ENCODE data around the gene PBLD. TPM values are rescaled to one million over a fixed set of nuclear protein-coding genes. Genes with fewer than 3 reads are reported as not detected.

The PBLD gene
- 2.3 and 3.6 TPM in 2 replicates for total RNA-seq (2014; rRNA removed; shearing (Covaris generic))

DNA sequence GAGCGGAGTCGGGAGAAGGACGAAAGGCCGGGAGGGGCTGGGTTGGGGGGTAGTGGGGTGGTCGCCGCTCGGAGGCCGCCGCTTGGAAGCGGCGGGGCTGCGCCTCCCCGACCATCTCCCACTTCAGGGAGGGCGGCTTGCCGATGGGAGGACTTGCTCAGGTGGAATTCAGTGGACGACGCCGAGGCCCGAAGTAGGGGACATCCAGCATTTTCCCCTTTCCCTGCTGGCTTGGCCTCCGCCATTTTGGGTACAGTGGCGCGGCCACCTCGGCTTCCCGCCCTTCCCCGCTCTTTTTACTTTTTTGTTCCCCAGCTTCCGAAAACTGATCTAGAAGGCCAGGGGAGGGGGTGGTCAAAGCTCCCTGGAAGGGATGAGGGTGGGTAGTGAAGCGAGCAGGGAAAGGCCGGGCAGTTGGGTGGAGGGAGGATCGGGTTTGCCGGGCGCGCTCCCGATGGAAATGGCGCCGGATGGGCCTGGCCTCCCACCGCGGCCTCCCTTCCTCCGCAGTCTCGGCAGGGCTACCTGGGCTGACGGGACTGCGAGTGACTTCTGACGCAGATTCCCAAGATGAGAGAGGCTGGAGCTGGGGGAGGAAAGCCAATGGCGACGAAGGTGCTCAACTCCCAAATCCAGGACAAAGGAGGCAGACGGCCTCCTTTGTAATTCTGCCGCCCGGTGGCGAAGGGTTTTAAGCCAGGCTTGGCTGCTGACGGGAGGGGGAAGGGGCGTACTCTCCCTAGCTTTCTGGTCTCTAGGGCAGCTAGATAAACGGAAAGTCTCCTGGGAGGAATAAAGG lies at the start of gene PBLD:
Gene PBLD, minus strand, starts transcription at position 670 of the 799 bp plus-strand sequence. CDS start 26,084 bp downstream, outside the sequence.
- peak; percentile 87 for DNase-seq (ENCODE audit: low spot score)

- no peak for DNase-seq (ENCODE audit: low spot score)
Observed at GRCh38 chr10:68371604-68372003, 38.9 kb upstream of the PBLD start.

GRCh38 chr10:68367121-68367520 lies 34.4 kb upstream of the PBLD start:
- DNase-seq (ENCODE audit: low spot score), result no peak

DNA sequence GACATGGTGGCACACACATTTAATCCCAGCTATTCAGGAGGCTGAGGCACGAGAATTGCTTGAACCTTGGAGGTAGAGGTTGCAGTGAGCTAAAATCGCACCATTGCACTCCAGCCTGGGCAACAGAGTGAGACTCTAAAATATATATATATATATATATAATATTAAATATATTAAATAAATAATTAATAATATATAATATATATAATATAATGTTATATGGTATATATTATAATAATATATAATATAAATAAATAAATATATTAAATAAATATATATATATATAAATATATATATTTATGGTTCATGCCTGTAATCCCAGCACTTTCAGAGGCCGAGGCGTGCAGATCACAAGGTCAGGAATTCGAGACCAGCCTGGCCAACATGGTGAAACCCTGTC lies 33.9 kb upstream of the PBLD start:
- no peak for DNase-seq (ENCODE audit: low spot score)

- no peak for DNase-seq (ENCODE audit: low spot score)
Observed at GRCh38 chr10:68365611-68366010, 32.9 kb upstream of the PBLD start.

DNA sequence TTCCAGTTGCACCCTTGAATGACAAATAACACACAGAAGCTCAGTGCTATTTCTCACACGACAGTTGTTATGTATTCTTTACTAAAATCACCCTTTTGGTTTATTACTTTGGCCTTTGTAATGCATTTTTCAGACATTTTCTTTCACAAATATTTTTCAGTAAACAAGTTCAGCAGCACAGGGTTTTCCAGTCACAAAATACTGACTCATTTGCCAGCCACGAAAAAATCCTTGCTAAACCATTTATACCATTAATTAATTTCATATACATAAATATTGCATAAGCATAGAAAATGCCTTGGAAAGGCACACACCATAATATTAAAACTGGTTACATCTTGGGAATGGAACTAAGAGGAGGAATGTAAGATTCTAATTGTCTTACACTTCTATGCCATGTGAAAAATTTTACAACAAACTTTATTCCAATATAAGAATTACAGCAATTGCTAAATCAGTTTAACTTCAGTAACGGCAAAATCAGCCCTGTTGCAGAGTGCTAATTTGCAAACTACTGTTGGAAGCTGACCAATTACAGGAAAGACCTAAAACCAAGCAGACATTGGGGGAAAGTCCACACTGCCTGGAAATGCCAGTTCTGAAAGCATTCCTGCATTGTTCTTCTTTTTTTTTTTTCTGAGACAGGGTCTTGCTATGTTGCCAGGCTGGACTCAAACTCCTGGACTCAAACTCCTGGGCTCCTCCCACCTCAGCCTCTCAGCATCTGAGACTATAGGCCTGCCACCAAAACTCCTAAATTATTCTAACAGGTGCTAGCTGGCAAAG lies 31.6 kb upstream of the PBLD start:
- no peak for DNase-seq (ENCODE audit: low spot score)

- DNase-seq (ENCODE audit: low spot score), result no peak
Observed at GRCh38 chr10:68362590-68362989, 29.9 kb upstream of the PBLD start.

DNA sequence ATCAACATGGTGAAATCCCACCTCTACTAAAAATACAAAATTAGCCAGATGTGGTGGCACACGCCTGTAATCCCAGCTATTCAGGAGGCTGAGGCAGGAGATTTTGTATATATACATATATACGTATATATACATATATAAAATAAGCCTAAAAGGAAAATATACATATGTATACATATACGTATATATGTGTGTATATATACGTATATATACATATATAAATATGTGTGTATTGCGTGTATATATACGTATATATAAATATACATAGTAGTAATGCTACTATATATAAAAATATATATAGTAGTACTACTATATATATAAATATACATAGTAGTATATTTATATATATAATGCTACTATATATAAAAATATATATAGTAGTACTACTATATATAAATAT lies 26.5 kb upstream of the PBLD start:
- no peak for DNase-seq (ENCODE audit: low spot score)

- no peak for DNase-seq (ENCODE audit: low spot score)
Observed at GRCh38 chr10:68353537-68353936, 20.8 kb upstream of the PBLD start.

GRCh38 chr10:68348265-68348741 lies 15.6 kb upstream of the PBLD start:
- peak; percentile 61 for DNase-seq (ENCODE audit: low spot score)

- no peak for DNase-seq (ENCODE audit: low spot score)
Observed at GRCh38 chr10:68346774-68347173, 14.0 kb upstream of the PBLD start.

DNA sequence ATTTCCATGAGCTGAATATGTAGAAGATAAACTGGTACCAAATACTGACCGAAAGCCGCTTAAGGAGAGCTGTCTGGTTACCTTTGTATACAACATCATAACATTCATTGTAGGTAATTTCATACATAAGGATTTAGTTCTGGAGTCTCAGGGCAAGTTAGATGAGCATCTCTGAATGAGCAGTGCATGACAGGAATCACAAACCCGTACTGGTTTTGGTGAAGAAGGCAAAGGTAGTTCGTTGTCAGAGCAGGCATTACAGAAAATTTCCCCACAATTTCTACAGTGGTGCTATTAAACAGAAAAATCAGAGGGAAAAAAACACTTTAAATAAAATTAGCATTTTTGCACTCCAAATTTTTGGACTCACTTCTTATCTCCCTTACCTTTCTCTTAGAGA lies 12.9 kb upstream of the PBLD start:
- no peak for DNase-seq (ENCODE audit: low spot score)

- DNase-seq (ENCODE audit: low spot score), result no peak
Observed at GRCh38 chr10:68342909-68343516, 10.3 kb upstream of the PBLD start.

- no peak for DNase-seq (ENCODE audit: low spot score)
Observed at GRCh38 chr10:68340358-68341080, 7.8 kb upstream of the PBLD start.

DNA sequence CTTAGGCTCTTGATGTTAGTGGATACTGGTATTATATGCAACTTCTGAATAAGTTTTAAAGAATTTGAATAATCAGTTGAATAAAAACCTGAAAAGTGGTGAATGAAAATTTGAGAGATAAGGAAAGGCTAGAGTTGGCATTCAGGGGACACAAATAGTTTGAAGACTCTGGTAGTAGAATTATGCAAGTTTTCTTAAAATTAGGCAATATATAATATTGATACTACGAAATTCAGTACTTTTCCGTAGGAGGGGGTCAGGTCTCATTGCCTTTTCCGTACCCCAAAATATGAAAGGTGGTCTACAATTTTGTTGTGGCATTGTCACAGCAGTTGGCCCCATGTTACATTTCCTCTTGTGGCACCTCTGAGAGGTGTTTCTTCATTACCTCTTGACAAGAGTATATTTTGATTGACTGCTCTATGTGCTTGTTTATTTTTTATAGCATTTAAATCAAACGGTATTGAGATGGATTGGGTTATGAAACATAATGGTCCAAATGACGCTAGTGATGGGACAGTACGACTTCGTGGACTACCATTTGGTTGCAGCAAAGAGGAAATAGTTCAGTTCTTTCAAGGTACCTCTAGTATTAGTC lies 4.1 kb upstream of the PBLD start:
- DNase-seq (ENCODE audit: low spot score), result no peak

DNA sequence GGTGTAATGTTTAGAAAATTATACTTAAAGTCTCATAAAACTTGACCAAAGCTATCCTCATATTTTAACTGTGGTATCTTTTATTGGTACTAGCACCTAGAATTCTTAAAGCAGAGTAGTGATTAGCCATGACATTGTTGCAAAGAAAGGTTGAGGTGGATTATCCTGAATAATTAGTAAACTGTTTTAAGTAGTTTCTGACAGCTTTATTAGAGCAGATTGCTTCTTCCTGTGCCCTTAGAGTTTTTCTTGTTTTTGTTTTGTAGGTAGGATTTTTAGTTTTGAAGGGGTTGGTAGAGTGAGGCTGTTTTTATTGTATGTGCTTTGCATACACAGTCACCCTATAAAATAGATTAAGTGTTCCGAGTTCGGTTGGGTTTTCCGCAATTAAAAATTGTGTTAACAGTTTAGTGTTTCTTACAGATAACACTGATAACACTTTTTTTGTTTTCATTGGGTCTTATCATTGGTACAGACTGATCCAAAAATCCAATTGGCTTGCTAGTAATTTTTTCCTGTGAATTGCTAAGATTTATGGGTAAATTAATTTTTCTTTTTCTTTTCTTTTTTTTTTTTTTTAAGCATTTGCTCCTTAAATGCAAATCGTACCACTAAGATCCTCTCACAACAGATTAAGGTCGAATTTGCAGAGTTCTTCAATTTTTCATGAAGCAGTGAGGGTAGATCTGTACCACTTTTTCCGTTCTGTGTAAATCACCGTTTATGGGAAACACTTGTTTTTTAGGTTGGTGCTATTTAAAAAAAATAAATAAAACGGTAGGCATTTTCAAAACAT lies 2.1 kb upstream of the PBLD start:
- DNase-seq (ENCODE audit: low spot score), result no peak

GRCh38 chr10:68333440-68334431 lies 1.0 kb upstream of the PBLD start:
- no peak for DNase-seq (ENCODE audit: low spot score)

- DNase-seq (ENCODE audit: low spot score), result no peak
Observed at GRCh38 chr10:68333058-68333395, 299 bp upstream of the PBLD start.
